HG03575 (cell line): ENCODE data around the gene TMTC1.

Experiments used
- ATAC-seq: cut with Tn5 transposase; IDR thresholded peaks from one replicate; pipeline ENCODE4 v1.9.1; 2021; ENCODE audit not compliant: unreplicated experiment, insufficient number of reproducible peaks, low FRiP score; ENCODE audit errors: extremely low read depth

TMTC1 gene

GRCh38 chr12:29744365-29744764, 39.4 kb downstream of the TMTC1 start:
- no peak for ATAC-seq

GRCh38 chr12:29743801-29744200, 39.9 kb downstream of the TMTC1 start:
- no peak for ATAC-seq

DNA sequence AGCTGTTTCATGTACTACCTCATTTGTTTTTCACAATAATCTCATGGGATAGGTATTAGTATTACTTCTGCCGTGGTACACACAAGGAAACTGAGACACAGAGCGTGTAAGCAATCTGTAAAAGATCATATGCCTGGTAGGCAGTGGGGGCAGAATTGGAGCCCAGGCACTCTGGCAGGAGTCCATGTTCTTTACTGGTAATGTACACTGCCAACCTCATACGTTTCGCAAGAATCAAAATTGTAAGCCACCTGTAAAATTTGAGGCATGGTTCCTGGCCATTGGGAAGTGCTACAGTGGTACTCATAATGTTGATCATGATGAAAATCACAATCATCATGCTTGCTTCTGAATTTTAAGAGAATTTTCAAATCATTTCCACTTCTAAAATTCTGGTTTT, 40.7 kb downstream of the TMTC1 start:
- no peak for ATAC-seq

DNA sequence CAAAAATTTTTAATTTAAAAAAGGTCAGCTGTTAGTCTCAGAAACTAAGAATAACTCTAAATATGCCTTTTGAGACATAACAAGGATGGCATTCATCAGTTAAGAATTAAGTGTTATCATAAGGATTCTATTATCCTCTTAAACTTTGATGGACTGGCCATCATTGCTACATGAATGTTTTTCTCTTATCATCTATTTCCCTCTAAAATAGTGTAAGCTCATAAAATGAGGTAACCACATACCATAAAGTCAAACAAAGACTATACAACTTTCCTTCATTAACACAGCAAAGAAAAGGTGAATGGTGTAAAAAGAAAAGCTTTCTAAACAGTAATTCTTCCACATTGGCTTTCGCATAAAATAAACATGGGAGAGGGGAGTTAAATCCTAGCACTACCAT, 41.1 kb downstream of the TMTC1 start:
- no peak for ATAC-seq

- ATAC-seq = no peak
Measured at GRCh38 chr12:29741342-29742241, 42.1 kb downstream of the TMTC1 start.

DNA sequence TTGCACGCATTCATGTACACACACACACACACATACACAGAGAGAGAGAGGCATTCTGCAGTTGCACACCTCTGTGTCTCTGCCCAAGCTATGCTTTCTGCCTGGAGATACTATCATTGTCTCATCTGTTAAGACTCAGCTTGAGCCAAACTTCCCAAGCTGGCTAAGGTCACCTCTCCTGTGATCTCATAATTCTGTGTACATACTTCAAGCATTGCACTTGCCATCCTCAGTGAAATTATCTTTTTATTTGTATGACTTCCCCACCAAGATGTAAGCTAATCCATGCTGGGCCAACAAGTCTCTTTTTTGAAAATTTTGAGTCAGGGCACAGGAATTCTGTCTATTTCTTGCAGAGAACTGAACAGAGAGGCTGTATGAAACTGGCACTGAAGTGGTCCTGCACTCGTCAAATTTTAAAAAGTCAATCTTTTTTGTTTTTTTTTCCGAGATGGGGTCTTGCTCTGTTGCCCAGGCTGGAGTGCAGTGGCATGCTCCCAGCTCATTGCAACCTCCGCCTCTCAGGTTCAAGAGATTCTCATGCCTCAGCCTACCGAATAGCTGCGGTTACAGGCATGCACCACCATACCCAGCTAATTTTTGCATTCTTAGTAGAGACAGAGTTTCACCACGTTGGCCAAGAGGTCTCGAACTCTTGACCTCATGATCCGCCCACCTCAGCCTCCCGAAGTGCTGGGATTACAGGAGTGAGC, 44.3 kb downstream of the TMTC1 start:
- ATAC-seq = no peak

- ATAC-seq = no peak
Measured at GRCh38 chr12:29738365-29738764, 45.4 kb downstream of the TMTC1 start.

DNA sequence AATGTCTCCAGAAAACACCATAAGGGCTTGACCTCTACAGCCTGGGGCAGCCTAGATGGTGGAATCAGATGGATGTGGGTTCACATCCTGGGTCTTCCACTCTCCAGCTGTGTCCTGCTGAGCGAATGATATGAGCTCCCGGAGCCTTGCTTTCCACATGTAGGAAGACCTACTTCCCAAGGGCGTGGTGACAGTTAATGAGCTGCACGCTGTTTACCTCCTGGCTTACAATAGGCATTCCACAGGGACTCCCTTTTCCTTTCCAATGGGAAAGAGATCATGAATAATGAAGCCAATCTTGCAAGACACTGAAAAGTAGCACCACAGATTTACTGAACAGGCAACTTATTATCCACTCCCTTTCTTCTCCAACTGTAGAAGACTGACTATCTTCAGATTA, 46.1 kb downstream of the TMTC1 start:
- no peak for ATAC-seq

GRCh38 chr12:29735604-29736003, 48.1 kb downstream of the TMTC1 start:
- no peak for ATAC-seq

GRCh38 chr12:29734734-29735133, 49.0 kb downstream of the TMTC1 start:
- no peak for ATAC-seq

DNA sequence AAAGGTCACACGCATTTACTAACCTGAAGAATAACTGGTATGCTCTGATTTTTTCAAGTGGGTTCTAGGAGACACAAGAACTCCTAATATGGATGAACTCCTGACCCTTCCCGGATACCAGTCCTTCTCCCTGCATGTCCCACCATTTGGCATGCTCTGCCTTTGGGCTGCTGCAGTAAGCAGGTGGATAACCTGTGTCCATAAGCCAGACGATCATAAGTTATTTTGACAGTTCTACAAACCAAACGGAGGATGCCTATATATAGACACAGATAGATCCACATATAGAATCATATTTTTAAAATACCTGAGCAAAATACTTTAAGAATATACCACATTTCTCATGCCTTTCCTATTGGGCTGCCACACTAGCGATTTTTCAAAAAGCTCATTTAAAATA, 49.4 kb downstream of the TMTC1 start:
- ATAC-seq = no peak

DNA sequence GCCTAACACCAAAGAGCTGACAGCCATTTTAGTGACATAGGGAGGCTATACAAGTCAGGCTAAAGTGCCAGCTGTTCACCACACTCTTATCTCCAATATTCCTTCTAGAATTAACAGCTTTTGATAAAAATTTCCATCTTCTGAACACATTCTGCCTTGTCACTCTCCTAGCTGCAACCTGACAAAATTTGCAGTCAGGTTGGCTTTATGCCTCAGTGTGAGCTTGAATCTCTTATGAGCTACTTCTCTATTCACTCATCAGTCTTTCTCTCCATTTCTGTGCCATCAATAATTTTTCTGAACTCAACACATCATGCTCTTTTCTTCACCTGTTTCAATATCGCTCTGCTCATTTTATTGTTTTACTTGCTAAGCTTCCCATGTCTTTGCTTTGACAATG, 50.2 kb downstream of the TMTC1 start:
- ATAC-seq = no peak

GRCh38 chr12:29733060-29733459, 50.7 kb downstream of the TMTC1 start:
- no peak for ATAC-seq

DNA sequence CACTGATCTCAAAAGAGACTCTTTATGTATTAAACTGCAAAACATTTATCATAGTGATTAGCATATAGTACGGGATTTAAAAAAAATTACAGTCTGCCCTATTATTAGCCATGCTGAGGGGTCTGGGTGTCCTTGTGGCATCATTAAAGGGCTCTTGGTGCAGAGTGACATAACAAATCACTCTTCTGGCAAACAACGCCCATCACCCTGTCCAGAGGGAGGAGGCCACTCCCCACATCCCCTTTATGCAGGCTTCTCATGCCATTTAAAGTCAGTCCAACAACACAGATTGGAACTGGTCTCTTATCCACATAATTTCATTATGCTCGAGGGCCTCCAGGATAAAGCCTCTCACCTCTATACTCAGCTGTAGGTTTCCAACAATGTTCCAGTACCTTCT, 51.1 kb downstream of the TMTC1 start:
- no peak for ATAC-seq

GRCh38 chr12:29732191-29732590, 51.6 kb downstream of the TMTC1 start:
- ATAC-seq = no peak

DNA sequence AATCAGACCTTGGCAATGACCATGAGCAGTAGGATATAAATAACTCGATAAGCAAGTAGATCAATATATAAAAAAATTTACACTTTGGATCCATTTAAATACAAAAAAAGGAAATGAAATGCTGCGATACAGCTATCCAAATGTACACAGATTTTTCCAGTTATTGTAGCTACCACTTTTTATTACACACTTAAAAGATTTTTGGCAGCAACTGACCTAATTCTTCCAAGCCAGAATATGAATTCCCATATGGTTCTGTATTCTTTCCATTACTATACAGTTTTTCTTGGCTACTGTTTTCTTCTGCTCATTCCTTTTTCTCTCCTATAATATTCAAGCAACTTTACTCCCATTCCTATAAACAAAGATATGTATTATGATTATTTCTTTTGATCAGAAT, 52.2 kb downstream of the TMTC1 start:
- no peak for ATAC-seq

DNA sequence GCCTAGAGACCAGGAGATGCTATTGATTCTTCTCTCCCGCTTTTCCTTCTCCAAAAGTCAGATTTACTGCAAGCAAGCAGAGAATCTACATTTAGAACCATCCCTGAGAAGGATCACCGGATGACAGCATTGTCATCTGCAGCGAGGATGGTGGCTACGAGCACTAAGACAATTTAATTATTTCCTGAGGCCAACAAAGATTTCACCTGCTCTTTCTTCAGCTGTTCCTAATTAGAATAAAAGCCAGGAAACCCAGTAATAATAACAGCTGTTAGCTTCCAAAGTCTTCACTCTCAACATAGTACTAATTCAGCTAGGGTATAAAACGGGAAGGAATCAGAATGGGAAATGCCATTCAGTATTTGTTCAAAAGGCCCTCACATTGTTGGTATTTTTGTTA, 53.3 kb downstream of the TMTC1 start:
- ATAC-seq = no peak

- ATAC-seq = no peak
Measured at GRCh38 chr12:29728030-29728429, 55.7 kb downstream of the TMTC1 start.

GRCh38 chr12:29726741-29727348, 56.9 kb downstream of the TMTC1 start:
- ATAC-seq = no peak

DNA sequence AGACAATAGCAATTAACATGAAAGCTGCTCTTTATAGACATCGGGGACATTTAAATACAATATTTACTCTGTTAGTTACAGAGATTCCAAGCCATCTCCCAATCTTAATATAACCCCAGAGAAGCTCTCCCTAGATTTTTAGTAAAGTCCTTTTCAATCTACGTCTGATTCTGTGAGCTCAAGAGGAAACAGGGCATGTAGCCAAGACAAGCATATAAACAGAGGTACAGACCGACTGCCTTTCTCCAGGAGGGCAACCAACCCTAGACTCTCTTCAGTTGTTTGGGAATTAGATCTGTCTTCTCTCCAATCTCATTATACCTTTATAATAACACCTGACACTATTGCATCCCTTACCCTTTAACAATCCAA, 57.4 kb downstream of the TMTC1 start:
- no peak for ATAC-seq
